H1 (cell line): Measurements from ENCODE around the gene ADGRV1. TPM values are rescaled to one million over a fixed set of nuclear protein-coding genes. Genes with fewer than 3 reads are reported as not detected.

ENCODE experiments used
- CTCF ChIA-PET: fragments of 300-600 bp; sonication (Branson Sonifier 250); formaldehyde crosslinking; loops from one replicate; lab custom pipeline; 2021; ENCODE audit not compliant: partially characterized antibody; lab: Charles Lee
- POLR2A ChIA-PET: fragments of 300-600 bp; sonication (Branson Sonifier 250); formaldehyde crosslinking; loops from one replicate; lab custom pipeline; 2021; ENCODE audit warnings: inconsistent platforms; ENCODE audit not compliant: partially characterized antibody; lab: Charles Lee
- DNase-seq, 2 experiments: peaks; one replicate each; pipeline versions ENCODE4 v3.0.0 to v3.0.0-alpha.2; 2010 to 2022; ENCODE audit warnings: low spot score in 2 of 2, low read depth in 1 of 2, mixed read lengths in 1 of 2
- FAIRE-seq: peaks from 2 replicates; lab custom pipeline; 2011; peaks lifted over from hg19 to GRCh38; lab: Jason Lieb, UNC
- H2AFZ ChIP-seq: 2 replicates; pipeline ENCODE4 v1.8.1; 2012; ENCODE audit warnings: low read length, inconsistent platforms
- H2AK5ac ChIP-seq: 2 replicates; pipeline ENCODE4 v1.6.1; 2013; ENCODE audit warnings: low read depth, low read length
- H2BK120ac ChIP-seq: replicated peaks from 2 replicates; pipeline ENCODE3; 2013; ENCODE audit warnings: low read depth, low read length, inconsistent platforms
- H2BK12ac ChIP-seq: 2 replicates; pipeline ENCODE4 v1.6.1; 2013; ENCODE audit warnings: low read depth, low read length
- H2BK15ac ChIP-seq: 2 replicates; pipeline ENCODE4 v1.6.1; 2013; ENCODE audit warnings: low read length
- H2BK20ac ChIP-seq: 2 replicates; pipeline ENCODE4 v1.6.1; 2013; ENCODE audit warnings: low read length
- H2BK5ac ChIP-seq: 2 replicates; pipeline ENCODE4 v1.6.1; 2013; ENCODE audit warnings: low read depth, low read length
- H3K14ac ChIP-seq: 2 replicates; pipeline ENCODE4 v1.6.1; 2013; ENCODE audit warnings: inconsistent platforms; ENCODE audit not compliant: insufficient read length
- H3K18ac ChIP-seq: 2 replicates; pipeline ENCODE4 v1.6.1; 2013; ENCODE audit warnings: low read length; ENCODE audit errors: extremely low read depth
- H3K23ac ChIP-seq: 2 replicates; pipeline ENCODE4 v1.6.1; 2013; ENCODE audit warnings: inconsistent platforms; ENCODE audit not compliant: insufficient read length
- H3K23me2 ChIP-seq: 2 replicates; pipeline ENCODE4 v1.6.1; 2013; ENCODE audit warnings: low read depth, low read length
- H3K27ac ChIP-seq: 2 replicates; pipeline ENCODE4 v1.6.1; 2011; ENCODE audit warnings: low read depth, low read length, inconsistent platforms
- H3K27me3 ChIP-seq, 4 experiments: replicated peaks in 1 of 4; 1 replicate in 1 of 4; 2 replicates in 3 of 4; pipeline versions ENCODE4 v1.6.1 to v1.8.1; 2011 to 2013; ENCODE audit warnings: low read length in 3 of 4, mild to moderate bottlenecking in 3 of 4, inconsistent platforms in 2 of 4, mixed read lengths in 2 of 4, moderate library complexity in 1 of 4; ENCODE audit not compliant: control insufficient read depth in 3 of 4, insufficient read depth in 3 of 4; ENCODE audit errors: extremely low read depth in 1 of 4
- H3K36me3 ChIP-seq, 4 experiments: 2 replicates each; pipeline versions ENCODE4 v1.6.1 to v1.8.1; 2011 to 2013; ENCODE audit warnings: mild to moderate bottlenecking in 4 of 4, low read length in 3 of 4, moderate library complexity in 2 of 4, control low read depth in 1 of 4, inconsistent platforms in 1 of 4; ENCODE audit not compliant: insufficient read depth in 4 of 4, control insufficient read depth in 2 of 4
- H3K4ac ChIP-seq: replicated peaks from 2 replicates; pipeline ENCODE3; 2013; ENCODE audit warnings: low read length, low read depth, mixed read lengths, inconsistent platforms; ENCODE audit not compliant: insufficient read length
- H3K4me1 ChIP-seq, 4 experiments: replicated peaks in 1 of 4; 1 replicate in 1 of 4; 2 replicates in 3 of 4; pipeline versions ENCODE4 v1.6.1 to v1.8.1; 2011 to 2013; ENCODE audit warnings: low read length in 3 of 4, inconsistent platforms in 2 of 4, mixed read lengths in 1 of 4; ENCODE audit not compliant: insufficient read depth in 4 of 4, control insufficient read depth in 3 of 4
- H3K4me2 ChIP-seq, 2 experiments: 2 replicates each; pipeline versions ENCODE4 v1.6.1 to v1.8.1; 2011 to 2013; ENCODE audit warnings: low read depth in 2 of 2, low read length in 2 of 2, control low read depth in 1 of 2, inconsistent platforms in 1 of 2, mild to moderate bottlenecking in 1 of 2; ENCODE audit not compliant: insufficient read depth in 1 of 2
- H3K4me3 ChIP-seq, 4 experiments: fragments of 200-600, 300-600 bp in 1 of 4; sonication (generic), shearing (Covaris generic), sonication (Bioruptor Twin) in 1 of 4; 2 replicates each; pipeline versions ENCODE4 v1.5.1 to v1.8.1; 2011 to 2016; ENCODE audit warnings: low read length in 4 of 4, low read depth in 3 of 4, control low read depth in 2 of 4, inconsistent platforms in 2 of 4, mild to moderate bottlenecking in 2 of 4, mixed read lengths in 1 of 4, moderate library complexity in 1 of 4; ENCODE audit not compliant: insufficient read depth in 2 of 4; ENCODE audit errors: extremely low read depth in 1 of 4
- H3K56ac ChIP-seq: replicated peaks from 2 replicates; pipeline ENCODE3; 2013; ENCODE audit warnings: low read depth, mild to moderate bottlenecking, mixed read lengths, low read length, inconsistent platforms; ENCODE audit not compliant: insufficient read length
- H3K79me1 ChIP-seq: 2 replicates; pipeline ENCODE4 v1.6.1; 2013; ENCODE audit warnings: low read depth, low read length, control low read depth
- H3K79me2 ChIP-seq, 2 experiments: 2 replicates each; pipeline versions ENCODE4 v1.6.1 to v1.8.1; 2012 to 2013; ENCODE audit warnings: low read length in 2 of 2, mild to moderate bottlenecking in 2 of 2, inconsistent platforms in 1 of 2; ENCODE audit not compliant: insufficient read depth in 2 of 2, control insufficient read depth in 1 of 2
- H3K9ac ChIP-seq, 4 experiments: replicated peaks in 1 of 4; 1 replicate in 1 of 4; 2 replicates in 3 of 4; pipeline versions ENCODE4 v1.6.1 to v1.8.1; 2011 to 2013; ENCODE audit warnings: low read depth in 3 of 4, low read length in 3 of 4, control low read depth in 2 of 4, mild to moderate bottlenecking in 2 of 4, moderate library complexity in 2 of 4, inconsistent platforms in 1 of 4; ENCODE audit errors: extremely low read depth in 1 of 4
- H3K9me3 ChIP-seq, 2 experiments: 2 replicates each; pipeline versions ENCODE4 v1.6.1 to v1.8.1; 2012 to 2013; ENCODE audit warnings: mild to moderate bottlenecking in 2 of 2, moderate library complexity in 2 of 2, control low read depth in 1 of 2, inconsistent platforms in 1 of 2, low read depth in 1 of 2, low read length in 1 of 2, mixed read lengths in 1 of 2; ENCODE audit not compliant: insufficient read depth in 2 of 2
- H4K20me1 ChIP-seq, 2 experiments: replicated peaks in 1 of 2; 2 replicates each; pipeline versions ENCODE3 to v1.8.1; 2011 to 2013; ENCODE audit warnings: inconsistent platforms in 2 of 2, low read length in 2 of 2, mild to moderate bottlenecking in 1 of 2; ENCODE audit not compliant: insufficient read depth in 2 of 2, control insufficient read depth in 1 of 2
- H4K5ac ChIP-seq: 2 replicates; pipeline ENCODE4 v1.6.1; 2013; ENCODE audit warnings: low read length, low read depth, mixed read lengths, inconsistent platforms; ENCODE audit not compliant: insufficient read length
- H4K8ac ChIP-seq: 2 replicates; pipeline ENCODE4 v1.8.0; 2013; ENCODE audit warnings: mild to moderate bottlenecking, moderate library complexity, low read length, inconsistent platforms; ENCODE audit not compliant: insufficient read depth; ENCODE audit errors: extremely low read depth
- H4K91ac ChIP-seq: replicated peaks from 2 replicates; pipeline ENCODE3; 2013; ENCODE audit warnings: low read length, mixed read lengths, inconsistent platforms; ENCODE audit not compliant: insufficient read length
- BRCA1 ChIP-seq: IDR thresholded peaks from 2 replicates; pipeline ENCODE4 v1.6.1; 2012; ENCODE audit warnings: low read depth, low read length, improper control_type of control experiment
- KDM5A ChIP-seq: fragments of 200-600 bp; IDR thresholded peaks from 2 replicates; pipeline ENCODE4 v1.7.1; 2012; ENCODE audit warnings: mild to moderate bottlenecking, low read length, inconsistent platforms, mixed read lengths
- NANOG ChIP-seq: IDR thresholded peaks from 2 replicates; pipeline ENCODE4 v1.6.1; 2011; ENCODE audit warnings: low read length, low read depth, mild to moderate bottlenecking, inconsistent platforms; ENCODE audit not compliant: insufficient read depth, poor library complexity, severe bottlenecking
- PHF8 ChIP-seq: fragments of 200-600 bp; sonication (generic); conservative IDR thresholded peaks from 2 replicates; pipeline ENCODE4 v1.7.1; 2012; ENCODE audit warnings: low read depth, mild to moderate bottlenecking, inconsistent platforms, low read length, moderate library complexity
- YY1 ChIP-seq: IDR thresholded peaks from 2 replicates; pipeline ENCODE4 v1.6.1; 2011; ENCODE audit warnings: low read depth, mild to moderate bottlenecking, low read length
- ZNF274 ChIP-seq: IDR thresholded peaks from 2 replicates; pipeline ENCODE4 v1.7.0; 2012; ENCODE audit warnings: low read length, borderline replicate concordance; ENCODE audit errors: extremely low read depth
- WGBS, 2 experiments: shearing (Covaris generic) in 1 of 2; methylation state at CpG; one replicate each; pipeline versions ENCODE4 v1.1.6 to v1.1.7; 2013 to 2015; ENCODE audit warnings: low lambda C conversion rate in 2 of 2, mixed read lengths in 2 of 2, inconsistent platforms in 1 of 2, low coverage in 1 of 2, missing lambda C conversion rate in 1 of 2; ENCODE audit not compliant: insufficient replicate concordance in 2 of 2, insufficient coverage in 1 of 2, insufficient read length in 1 of 2; ENCODE audit errors: extremely low coverage in 1 of 2, missing lambda C conversion rate in 1 of 2; 5-methylcytosine and 5-hydroxymethylcytosine counted together
- polyA plus RNA-seq, 7 experiments: library from polyadenylated mRNA; depleted of rRNA in 3 of 7; stranded (reverse) in 5 of 7; unstranded in 2 of 7; fragments of >200 nt in 5 of 7; fragments of 200-250 nt in 2 of 7; gene quantifications; 1 replicate in 5 of 7; 2 replicates in 1 of 7; 4 replicates in 1 of 7; pipeline versions ENCODE4 v1.2.1 to v1.2.3, GENCODE V29; 2011 to 2013; ENCODE audit warnings: missing spikeins in 2 of 7, mixed read lengths in 2 of 7
- total RNA-seq: library from RNA; stranded (reverse); fragmentation: NEBNext Ultra II Directional; extraction: Animal tissue kit (Norgen Biotek cat#: 25700); gene quantifications from 2 replicates; pipeline ENCODE4 v1.2.1, GENCODE V29; 2021

ADGRV1 gene
- total and polyA plus RNA-seq, 2 of the 8 experiments (the other 6 are each of a cell fraction or from before 2014, with no cell fraction given) = 53.1 to 62.2 TPM

DNA sequence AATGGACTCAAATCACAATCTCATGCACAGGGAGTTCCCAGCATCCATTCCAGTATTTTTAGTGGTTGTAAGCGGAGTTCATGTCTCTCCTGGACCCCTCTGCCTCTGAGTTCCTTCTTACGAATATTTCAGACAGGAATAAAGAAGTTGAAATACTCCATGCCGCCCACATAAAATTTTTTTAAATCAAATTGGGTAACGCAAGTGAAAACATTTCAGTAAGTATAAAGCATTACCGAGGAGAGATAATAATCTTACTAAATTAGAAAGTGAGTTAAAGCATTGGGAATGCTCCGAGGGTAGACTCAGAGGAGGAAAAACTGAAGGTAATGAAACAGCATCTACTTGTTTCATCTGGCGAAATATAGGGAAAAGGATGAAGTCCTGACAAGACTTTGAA is 506.9 kb downstream of the ADGRV1 start:
- no peaks in the 10 kb centered on the region for H4K20me1 ChIP-seq
- H2AK5ac ChIP-seq = no peak overlapping the region
- no peak overlapping the region for H3K14ac ChIP-seq
- H3K79me1 ChIP-seq = no peaks in the 10 kb centered on the region
- H3K27ac ChIP-seq = no peak overlapping the region
- H2BK120ac ChIP-seq = no peak overlapping the region
- H3K79me2 ChIP-seq = no peaks in the 10 kb centered on the region
- no peak overlapping the region for H2BK12ac ChIP-seq
- DNase-seq = no peak
- no peaks in the 10 kb centered on the region for H3K36me3 ChIP-seq
- no peak overlapping the region for H3K4me2 ChIP-seq
- H3K56ac ChIP-seq = no peak overlapping the region
- no peak overlapping the region for H3K9ac ChIP-seq
- no peaks in the 10 kb centered on the region for H3K9me3 ChIP-seq
- H3K23ac ChIP-seq = no peak overlapping the region
- no peak overlapping the region for H4K91ac ChIP-seq
- 87% methylated on average over 7 of the region's 7 CpGs; no CpG with 5 or more reads in 1 of the 2 experiments for WGBS, 2 experiments
- H3K18ac ChIP-seq = no peak overlapping the region
- H3K4ac ChIP-seq = no peak overlapping the region
- H3K27me3 ChIP-seq = peaks cover 0 to 1% (median 0%) of the 10 kb centered on the region in 4 experiments; a peak in 1 of 7 replicates
- H2AFZ ChIP-seq = no peak overlapping the region
- POLR2A ChIA-PET = interaction anchor here (0.5 kb wide), 1 partner anchor 43 kb away, joined by 3 read pairs; no protein-coding TSS in a partner anchor
- no peaks in the 10 kb centered on the region for H3K23me2 ChIP-seq
- no peak overlapping the region for H4K8ac ChIP-seq
- no peak overlapping the region for H3K4me3 ChIP-seq
- TF ChIP-seq BRCA1 = no peak
- TF ChIP-seq KDM5A = no peak
- TF ChIP-seq YY1 = no peak
- TF ChIP-seq NANOG = no peak
- TF ChIP-seq ZNF274 = no peak
- TF ChIP-seq PHF8 = no peak
- no peak overlapping the region for H4K5ac ChIP-seq
- H2BK5ac ChIP-seq = no peak overlapping the region
- no peak overlapping the region for H2BK15ac ChIP-seq
- CTCF ChIA-PET = interaction anchor here (1.0 kb wide), 1 partner anchor 354 kb away, joined by 5 read pairs; no protein-coding TSS in a partner anchor
- no peaks in the 10 kb centered on the region for H3K4me1 ChIP-seq
- FAIRE-seq = no peak
- H2BK20ac ChIP-seq = no peak overlapping the region
